DMS 273 treated with DMSO at 0.1 percent for 48 hours (cell line): Measurements from ENCODE around the gene LBHD2.

Experiments used
- DNase-seq: peaks from one replicate; lab custom pipeline; 2025; lab: John Stamatoyannopoulos, UW

LBHD2 gene

DNA sequence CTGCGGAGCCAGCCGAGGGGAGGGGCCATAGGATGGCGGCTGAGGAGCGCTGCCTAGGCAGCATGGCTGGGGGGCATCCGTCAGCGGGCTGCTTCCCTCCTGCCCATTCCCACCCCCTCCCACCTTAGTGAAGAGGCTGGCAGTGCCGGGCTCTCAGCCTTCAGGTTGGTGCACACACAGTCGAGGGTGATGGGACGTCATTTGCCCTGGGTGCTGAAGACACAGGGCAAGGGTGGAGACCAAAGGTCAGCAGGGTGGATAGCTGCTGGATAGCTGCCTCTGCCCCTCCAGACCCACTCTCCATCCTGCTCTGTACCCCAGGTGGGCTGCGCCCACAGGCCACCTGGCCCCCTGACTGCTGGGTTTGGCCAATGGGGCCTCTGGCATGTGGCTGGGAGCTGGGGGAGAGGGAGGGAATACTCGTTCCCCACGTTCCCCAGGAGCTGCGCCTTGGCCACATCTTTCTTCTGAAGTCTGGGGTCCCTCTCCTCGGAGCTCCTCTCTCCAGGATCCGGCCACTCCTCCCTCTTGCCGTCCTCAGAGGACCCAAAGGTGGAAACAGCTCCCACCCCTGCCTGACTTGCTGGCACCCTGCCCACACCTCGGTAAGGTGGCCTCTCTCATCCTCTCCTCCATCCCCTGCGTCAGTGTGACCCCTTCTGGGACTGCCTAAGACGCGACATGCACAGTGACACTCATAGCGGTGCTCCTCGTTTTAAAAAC, 15.5 kb upstream of the LBHD2 start:
- DNase-seq: no peak

DNA sequence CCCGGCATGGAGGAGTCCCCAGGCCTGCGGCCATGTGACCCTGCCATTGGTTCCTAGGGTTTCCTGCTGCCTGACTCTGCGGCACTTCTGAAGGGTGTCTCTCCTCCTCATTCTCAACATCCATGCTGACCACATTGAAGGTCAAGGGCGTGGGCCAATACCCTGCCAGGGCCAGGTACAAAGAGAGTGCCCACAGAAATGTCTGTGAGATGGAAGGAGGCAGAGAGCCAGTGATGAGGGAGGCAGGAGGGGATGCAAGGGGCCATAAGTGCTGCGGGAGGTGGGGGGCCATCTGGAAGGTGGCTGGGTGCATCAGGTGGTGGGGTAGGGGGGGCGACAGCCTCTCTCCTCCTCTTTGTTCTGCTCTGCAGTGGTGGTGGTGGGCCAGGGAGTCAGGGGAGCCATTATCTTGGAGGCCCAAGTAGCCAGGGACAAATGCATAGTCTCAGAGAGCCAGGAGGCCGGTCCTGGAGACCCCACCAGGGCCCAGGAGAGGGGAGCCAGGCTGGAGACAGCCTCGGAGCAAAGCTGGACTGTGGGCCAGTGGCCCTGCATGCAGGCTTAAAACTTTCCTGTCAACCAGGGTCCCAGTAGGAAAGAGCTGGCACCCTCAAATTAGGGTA, 13.6 kb upstream of the LBHD2 start:
- DNase-seq: no peak

DNA sequence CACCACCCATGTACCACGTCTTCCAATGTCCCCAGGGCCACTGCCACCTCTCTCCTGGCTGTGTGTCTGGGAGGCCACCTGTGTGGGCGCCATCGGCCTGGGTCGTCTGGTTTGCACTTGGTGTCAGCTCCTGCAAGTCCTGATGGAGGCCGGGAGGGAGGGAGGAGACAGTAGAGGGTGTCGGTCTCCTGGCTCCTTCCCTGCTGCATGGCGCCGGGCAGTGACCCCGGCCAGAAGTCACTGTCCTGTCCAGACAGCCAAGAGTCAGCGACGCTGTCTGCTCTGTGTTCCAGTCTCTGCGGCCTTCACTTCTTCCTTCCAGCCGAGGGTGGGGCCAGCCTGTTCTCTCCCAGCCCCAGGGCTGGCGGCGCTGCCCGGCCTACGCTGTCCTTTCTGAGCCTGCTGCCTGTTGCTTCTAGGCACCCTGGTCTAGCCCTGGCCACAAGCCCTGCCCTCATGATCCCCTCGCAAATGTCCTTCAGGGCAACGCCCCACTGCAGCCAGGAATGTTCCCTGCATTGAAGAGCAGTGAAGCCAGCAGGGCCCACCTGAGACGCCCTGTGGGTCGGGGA, 13.0 kb upstream of the LBHD2 start:
- no peak for DNase-seq

DNA sequence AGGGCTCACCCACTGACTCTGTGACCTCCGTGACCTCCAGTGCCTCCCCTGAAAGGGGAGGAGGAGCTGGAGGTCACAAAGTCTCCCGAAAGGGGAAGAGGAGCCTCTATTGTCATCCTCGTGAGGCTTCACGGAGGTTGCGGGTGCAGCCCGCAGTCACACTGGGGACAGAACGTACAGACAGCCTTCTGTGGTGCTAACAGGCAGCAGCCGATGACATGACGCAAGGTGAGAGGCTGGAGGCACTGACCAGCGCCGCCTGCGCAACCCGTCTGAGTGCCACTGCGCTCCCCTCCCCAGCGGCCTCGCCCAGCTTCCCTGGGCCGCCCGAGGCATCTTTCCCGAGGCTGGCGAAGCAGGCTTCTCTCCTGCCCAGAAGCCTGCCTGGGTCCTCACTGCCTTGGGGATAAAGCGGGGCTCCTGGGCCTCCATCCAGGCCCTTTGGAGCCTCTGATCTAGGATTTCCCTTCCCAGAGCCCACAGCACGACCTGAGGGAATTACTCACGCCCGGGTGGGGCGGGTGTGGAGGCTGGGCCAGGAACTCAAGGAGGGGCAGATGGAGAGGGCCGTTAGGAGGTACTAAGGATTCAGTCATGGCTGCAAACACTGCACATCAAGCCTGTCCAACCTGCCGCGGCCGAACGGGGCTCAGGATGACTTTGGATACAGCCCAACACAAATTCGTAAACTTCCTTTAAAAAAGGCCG, 12.3 kb upstream of the LBHD2 start:
- DNase-seq: no peak

DNA sequence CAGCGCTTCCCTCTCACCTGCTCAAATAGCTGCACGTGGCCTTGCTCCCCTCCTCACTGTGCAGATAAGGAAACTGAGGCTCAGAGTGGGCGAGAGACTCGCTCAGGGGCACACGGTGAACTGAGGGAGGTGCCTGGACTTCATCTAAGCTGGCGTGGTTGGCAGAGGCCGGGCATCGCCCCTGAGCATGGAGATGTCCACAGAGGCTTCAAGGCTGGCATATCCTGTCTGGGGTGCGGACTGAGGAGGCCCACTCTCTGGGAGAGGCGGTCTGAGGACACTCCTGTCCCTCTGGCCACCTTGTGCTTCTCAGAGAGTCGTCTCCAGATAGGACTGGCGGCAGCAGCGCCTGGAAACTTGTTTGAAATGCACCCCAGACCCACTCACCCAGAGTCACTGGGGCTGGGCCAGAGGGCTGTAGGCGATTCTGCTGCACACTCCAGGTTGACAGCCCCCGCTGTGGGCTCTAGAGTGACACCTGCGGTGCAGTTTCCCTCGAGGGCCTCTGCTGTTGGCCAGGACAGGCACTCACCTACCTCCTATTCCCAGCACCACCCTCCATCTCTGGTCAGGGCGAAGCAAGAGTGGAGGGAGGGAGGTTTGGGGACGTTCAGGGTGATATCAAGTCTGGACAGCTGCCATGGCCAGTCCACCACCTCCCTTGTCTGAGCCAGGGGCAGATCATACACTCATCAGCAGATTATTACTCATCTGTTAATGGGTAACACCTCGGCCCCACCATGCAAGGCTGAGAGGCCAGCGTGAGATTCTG, 11.2 kb upstream of the LBHD2 start:
- no peak for DNase-seq

DNA sequence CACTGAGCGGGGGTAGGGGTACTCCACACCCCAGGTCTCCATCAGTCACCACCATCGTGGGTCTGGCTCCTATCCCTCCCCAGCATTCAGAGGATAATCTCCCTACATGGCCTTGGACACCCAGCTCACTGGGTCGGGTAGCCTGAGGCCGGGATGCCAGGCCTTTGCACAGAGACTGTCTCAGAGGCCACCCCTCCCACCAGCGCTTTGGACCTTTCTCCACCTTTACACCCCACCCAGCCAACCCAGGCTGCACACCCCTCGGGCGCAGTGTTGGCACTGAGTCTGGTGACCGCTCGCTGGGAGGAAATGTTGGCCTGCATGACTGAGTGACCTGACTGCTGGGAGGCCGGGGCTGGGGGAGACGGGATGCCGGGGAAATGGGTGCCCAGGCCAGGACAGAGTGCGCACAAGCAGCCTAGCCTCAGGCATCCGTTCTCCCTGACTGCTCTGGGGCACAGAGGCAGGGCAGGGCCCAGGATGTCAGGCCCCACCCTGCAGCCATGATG, 10.6 kb upstream of the LBHD2 start:
- DNase-seq: no peak

DNA sequence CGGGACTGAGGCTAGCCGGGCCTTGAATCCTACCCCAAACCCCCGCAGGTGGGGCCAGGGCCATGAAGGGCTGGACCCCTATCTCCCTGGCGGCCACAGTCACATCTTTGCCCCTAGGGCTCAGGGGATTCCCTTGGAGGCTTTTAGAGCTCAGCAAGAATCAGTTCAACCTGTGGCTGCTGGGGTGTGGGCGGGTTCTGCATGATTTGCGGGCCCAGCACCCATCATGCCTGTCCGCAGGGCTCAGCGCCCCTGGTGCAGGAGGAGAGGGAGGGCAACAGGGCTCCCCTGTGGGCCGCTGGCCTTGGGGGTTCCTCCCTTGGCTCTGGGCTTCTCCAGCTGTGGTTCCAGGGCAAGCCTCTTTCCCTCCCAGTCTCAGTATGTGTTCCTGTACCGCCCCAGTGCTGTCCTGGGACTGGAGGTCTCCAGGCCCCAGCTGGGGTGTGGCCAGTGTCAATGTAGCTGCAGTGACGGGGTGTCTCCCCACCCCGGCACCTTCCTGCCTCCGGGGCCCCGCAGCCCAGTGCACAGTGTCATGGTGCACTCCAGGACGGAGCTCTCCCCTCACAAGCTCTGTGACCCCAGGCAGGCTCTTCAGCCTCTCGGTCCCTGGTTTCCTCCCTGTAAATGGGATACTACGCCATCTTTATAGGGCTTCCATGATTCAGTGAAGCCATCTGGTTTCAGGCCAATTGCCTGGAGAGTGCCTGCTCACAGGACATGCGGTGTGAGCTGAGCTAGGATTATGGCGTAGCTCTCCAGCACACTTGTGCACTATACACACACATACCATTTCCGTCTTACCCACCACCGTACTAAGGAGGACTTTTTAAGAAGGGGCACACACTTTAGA, 9.9 kb upstream of the LBHD2 start:
- DNase-seq: no peak

DNA sequence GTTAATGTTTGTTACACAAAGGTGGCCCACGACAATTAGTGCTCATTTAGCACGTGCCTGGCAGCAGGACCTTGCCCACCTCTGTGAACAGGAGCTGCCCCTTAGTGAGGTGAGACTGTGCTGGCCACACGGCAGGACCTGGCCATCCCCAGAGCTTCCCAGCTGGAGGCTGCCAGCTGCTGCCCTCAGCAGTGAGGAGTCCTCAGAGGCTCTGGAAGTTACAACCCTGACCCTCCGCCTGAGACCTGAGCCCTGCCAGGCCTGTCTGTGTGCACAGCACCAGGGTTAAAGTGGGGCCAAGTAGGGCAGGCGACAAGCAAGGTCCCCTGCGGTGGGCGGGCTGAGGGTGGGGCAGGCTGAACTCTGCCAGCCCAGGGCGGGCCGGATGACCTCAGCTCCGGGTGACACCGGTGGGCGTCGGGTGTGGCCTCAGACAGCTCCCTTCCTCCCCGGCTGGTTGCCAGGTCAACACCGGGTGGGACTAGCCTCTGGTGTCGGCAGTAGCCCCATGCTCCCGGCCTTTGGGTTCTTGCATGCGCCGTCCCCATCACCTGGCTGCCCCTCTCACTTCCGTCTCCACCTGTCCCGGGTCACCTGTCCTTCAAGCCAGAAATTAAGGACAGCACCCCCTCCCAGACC, 9.2 kb upstream of the LBHD2 start:
- no peak for DNase-seq

DNA sequence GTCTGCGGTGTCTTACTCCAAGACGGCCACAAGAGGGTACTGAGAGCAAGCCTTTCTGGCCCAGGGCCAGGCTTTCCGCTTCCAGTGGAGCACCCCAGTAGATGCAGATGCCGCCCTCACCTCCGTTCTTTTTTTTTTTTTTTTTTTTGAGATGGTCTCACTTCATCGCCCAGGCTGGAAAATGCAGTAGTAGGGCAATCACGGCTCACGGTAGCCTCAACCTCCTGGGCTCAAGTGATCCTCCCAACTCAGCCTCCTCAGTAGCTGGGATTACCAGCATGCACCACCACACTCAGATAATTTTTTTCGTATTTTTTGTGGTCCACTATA, 5.6 kb upstream of the LBHD2 start:
- peak; percentile 52 for DNase-seq

DNA sequence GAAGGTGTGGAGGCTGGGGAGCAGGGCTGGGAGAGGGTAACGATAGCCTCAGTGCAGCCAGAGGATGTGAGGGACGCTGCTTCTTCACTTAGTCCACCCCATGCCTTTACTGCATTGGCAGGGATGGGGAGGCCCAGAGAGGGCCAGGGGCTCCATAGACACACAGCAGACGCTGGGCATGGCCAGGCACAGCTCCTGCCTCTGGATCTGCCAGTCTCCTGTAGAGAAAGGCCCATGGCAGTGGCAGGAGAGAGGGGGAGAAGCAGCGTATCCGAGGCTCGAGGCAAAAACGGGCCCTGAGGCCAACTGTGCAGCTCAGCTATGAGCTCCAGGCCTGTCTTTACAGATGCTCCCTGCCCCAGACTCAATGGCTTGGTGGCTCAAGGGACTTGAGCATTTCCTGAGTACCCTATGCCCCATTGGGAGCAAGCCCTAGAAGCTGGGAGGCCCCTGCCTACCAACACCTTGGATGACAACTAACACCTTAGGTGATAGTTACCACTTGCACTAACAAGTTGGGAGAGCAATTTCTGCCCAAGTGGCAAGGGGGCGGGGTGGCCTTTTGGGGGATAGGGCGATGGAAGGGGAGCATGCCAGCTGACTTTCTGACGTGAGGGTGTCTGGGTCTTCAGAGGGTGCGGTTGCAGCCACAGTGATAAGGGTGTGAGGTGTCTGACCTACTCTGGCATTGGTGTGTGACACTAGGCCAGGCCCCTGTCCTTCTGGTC, 5.0 kb upstream of the LBHD2 start:
- no peak for DNase-seq

DNA sequence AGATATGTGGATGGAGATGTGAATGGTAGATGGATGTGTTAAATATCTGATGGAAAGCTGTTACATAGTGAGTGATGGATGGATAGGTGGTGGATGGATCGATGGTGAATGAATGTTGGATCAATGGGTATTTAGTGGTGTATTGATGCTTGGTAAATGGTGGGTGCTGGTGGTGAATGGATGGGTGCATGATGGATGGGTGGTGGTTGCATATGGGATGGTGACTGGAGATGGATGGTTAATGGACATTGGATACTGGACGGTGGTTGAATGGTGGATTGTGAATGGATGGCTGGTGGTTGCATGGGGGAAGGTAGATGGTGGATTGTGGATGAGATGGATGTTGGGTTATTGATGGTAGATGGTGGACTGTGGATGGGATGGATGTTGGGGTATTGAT, 2.1 kb upstream of the LBHD2 start:
- no peak for DNase-seq

DNA sequence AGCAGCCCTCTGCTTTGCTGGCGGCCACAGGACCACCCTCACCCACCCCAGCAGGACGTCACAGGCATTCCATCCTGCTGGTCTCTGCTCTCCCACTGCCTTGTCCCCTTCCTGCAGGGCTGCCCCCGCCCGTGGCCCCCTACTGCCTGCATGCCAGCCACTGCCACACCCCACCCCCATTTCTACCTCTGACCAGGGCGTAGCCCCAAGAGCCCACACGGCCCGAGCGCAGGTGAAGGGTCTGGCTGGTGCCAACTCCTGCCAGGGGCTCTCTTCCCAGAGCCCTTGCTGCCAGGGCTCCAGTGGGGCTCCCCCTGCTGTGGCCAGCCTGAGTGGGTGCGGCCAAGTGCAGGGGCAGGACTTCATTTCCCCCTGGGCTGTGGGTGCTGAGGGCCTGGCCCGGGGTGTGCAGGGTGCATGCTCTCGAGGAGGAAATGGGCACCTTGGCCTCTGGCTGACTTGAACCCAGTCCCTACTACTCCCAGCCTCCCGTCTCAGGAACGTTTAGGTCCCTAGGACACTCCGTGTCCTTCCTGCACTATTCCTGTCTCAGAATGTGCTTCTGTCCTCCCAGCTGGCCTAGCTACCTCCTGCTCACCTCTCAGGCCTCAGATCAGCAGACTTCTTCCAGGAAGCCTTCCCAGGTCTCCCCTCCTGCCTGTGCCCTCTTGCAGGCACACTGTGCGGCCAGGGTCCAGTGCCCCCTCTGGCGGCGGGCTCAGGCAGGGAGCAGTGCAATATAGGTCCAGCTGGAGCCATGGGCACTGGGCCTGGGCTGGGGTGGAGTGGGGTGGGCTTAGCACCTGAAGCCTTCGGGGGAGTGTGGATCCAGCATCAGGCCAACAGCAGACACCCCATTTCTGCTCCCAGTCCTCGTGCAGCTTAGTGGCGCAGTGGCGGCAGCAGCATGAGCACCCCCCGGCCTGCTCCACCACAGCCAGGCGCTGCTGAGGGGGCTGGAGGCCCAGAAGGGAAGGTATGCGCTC, 1.4 kb downstream of the LBHD2 start:
- DNase-seq: no peak

DNA sequence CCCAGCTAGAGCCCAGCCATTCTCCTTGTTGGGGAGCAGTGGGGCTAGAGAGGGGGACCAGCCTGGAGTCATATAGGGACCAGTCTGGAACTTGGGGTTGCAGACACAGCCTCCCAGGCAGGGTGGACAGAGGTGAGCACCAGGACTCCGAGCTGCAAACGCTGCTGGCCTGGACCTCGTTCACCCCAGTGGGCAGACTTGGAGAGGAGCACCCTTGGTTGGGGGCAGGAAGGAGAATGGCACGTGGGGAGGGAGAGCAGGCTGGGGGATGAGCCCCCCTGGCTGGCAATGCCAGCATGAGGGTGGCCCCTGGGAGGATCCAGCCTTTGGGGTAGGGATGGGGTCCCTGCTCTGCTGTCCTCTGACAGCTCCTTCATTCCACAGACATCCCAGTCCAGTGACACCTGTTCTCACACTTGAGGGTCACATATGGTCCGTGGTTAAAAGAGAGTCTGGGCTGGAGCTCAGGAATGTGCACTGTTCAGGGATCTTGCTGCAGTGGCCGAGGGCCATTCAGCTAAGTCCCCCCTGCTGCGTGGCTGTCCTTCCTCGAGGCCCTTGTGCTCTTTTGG, 2.8 kb downstream of the LBHD2 start:
- DNase-seq: no peak

DNA sequence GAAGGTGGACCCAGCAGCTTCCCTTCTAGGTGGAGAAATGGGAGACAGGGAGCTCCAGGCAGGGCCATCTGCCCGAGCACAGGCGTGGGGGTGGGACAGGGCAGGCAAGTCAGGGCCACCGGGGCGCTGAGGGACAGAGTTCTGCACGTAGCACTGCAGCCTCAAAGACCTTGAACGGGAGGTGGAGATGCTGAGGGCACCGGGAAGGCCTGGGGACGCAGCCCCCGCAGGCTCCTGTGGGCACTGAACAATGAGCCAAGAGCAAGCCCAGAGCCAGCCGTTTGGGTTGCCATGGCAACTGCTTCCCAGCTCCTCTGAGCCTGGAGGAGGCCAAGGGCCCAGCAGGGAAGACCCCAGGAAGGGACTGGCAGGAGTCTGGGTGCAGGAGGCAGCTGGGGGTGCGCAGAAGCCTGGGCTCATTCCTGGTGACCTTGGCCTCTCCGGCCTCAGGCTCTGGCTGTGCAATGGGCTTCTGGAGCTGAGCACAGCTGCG, 3.4 kb downstream of the LBHD2 start:
- no peak for DNase-seq

DNA sequence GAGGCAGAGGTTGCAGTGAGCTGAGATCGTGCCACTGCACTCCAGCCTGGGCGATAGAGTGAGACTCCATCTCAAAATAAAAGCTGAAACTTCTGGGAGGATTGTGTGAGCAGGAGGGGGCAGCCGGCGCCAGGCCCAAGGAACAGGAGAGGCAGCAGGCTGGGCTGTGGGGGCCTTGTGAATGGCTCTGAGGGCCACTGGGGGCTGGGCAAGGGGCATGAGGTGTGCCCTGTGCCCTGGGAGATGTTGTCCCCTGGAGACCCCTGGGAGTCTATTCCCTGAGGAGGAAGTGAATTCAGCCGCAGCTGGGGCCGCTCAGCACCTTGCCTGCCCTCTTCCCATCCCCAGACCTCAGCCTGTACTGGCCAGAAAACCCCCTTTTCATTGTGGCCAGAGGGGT, 4.9 kb downstream of the LBHD2 start:
- DNase-seq: no peak

DNA sequence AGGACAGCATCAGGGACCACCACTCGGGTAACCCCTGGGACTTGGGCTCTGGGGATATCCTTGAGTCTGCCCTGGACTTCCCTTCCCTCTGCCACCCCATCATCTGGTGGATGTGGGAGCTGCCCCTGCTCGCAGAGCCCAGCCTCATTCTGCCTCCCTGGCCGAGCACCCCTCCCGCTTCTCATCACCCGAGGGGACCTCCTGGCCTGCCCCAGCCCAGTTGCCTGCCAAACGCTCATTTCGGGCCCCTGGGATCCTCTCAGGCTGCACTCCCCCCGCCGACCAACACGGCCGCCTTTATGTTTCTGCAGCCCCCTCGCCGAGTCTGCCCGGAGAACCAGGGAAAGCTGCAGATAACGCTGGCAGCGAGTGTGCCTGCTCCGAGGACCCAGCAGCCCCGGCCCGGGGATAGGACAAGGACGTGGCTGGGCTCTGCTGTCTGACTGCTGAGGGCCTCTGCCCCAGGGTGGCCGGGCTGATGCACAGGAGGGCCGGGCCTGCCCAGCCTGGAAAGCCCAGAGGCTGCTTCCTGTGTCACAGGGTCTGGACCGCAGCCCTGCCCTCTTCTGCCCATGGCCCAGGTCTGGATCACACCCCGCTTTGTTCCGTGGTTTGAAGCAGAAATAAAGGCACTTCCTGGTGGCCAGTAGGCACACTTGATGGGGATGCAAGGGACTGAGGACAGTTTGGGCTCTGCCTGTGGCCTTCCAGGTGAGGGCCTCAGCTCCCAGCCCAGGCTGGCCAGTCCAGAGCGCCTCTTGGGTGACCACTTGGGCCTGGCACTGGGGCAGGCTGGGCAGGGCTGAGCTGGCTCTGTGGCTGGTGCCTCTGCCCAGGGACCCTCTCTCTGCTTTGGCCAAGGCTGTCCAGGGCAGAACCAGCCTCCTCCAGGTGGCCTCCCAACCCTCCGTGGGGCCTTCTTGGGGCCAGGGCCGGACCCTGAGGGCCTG, 5.7 kb downstream of the LBHD2 start:
- no peak for DNase-seq

DNA sequence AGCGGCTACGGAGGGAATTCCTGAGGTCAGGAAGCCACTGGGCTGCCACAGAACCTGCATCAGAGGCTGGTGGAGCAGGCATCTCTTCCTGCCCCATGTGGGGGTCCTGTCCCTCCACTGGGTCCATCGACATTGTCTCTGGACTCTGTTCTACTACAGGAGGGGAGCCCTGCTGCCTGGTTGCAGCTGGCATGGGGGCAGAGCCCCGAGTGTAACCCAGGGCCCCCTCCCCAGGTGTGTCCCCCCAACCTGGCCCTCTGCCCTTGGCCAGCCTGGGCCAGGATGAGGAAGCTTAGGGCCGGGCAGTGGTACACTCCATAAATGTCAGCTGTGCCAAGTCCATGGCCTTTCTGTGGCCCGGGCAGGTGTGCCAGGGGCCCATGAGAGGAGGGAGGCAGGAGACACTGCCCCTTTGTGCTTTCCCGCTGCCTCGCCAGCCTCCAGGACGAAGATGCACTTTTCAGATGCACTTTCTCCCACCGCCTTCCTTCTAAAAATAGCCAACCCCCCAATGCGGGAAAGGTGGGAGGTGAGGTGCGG, 6.5 kb downstream of the LBHD2 start:
- no peak for DNase-seq
